Activated T-helper 1 cell treated with Interleukin-2 at 50 U/mL for 16 hours (primary cell): ENCODE results near the gene SPEM3.

Experiments used
- DNase-seq: peaks from one replicate; pipeline ENCODE4 v3.0.0-alpha.2; 2020; ENCODE audit warnings: low read depth

The SPEM3 gene

DNA sequence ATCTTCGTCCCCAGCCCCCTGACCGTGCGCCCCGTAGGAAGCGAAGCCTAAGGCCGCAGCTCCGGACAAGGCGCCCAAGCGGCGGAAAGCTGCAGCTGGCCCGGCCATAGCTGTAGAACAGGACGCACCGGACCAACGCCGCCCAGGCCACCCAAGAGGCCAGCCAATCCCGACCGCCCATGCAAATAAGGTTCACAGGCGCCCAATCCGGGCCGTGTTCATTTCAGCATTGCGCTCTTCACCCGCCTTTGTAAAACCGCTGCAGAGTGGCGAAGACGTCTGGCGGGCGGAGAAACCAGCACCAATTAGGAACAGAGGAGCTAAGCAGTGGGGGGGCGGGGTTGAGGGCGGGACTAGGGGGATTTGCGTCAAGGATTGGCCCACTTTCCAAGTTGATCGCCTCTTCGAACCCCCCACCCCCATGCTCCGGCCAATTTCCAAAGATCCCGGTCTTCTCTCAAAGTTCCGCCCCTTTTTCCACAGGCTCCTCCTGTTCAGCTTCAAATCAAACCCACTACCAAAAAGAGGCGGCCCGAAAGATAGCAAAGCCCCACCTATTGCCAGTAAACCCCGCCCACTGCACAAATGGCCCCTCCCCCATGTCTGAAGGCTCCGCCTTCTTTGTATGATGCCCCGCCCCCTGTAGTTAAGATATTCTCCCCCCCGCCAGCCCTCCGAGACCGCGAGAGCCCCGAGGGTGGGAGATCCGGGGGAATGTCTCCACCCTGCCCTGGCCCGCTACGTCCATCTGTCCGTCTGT lies 24.5 kb upstream of the SPEM3 start, which contains the start of gene TMEM256:
Gene TMEM256, minus strand, starts transcription at position 121 of the 760 bp plus-strand sequence. Its CDS starts 13 bp downstream, at position 108.
- DNase-seq = peak; percentile 89

DNA sequence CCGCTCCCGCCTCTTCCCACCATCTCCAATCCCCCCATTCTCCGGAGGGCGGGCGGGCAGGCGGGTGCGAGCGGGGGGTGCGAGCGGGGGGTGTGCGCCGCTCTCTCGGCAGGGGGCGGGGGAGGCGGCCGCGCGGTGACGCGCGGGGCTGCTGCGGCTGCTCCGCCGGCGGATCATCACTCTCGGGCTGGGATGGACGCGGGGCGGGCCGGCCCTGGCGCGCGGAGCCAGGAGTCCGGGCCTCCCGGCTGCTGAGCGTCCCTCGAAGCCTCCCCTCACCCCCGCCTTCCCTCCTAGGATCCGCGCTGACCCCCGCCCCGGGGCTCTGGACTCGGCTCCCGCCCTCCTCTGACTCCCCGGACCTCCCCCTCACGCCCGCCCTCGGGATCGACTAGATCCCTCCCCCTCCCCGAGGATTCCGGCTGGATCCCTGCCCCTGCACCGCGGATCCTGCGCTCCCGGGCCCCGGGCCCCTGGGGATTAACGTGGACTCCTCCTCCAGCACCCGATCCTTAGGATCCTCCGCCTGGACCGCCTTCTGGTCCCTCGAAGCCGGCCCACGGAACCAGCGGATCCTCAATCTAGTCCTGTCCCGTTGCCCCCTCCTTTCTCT lies 23.8 kb upstream of the SPEM3 start:
- peak; percentile 63 for DNase-seq

DNA sequence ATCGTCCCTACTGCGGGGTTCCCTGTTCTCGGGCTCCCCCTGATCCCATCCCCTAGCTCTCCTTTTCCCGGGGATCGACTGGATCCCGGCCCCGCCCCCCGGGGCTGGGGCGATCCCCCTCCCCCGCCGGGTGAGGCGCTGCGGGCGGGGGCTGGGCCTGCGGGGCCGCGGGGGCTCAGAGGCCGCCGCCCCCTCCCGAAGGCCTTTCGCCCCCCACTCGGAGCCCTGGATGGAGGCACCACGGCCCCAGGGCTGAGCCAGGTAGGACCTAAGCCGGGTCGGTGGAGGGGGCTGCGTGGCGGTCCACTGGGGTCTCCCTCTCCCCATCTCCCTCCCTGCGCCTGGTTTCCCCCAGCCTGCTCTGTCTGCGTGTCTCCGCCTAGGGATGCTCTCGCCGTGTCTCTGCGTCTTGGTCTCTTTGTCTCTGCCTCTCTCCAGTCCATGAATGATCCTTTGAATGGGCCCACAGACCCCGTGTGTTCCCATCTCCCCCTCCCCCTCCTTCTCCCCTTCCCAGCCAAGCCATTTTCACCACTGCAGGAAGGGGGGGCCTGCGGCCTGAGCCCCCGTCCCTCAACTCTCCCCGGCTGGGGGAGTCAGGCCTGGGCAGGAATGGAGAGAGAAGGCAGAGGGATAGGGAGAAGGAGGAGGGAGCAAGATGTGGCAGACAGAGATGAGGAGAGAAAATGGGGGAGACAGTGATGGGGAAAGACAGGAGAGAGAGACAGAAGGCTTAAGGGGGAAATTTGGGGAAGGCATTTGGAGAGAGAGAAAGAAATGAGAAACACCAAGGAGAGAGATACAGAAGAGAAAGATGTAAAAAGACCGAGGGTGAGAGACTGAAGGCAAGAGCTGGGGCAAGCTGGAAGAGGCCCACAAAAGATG lies 23.1 kb upstream of the SPEM3 start:
- no peak for DNase-seq

DNA sequence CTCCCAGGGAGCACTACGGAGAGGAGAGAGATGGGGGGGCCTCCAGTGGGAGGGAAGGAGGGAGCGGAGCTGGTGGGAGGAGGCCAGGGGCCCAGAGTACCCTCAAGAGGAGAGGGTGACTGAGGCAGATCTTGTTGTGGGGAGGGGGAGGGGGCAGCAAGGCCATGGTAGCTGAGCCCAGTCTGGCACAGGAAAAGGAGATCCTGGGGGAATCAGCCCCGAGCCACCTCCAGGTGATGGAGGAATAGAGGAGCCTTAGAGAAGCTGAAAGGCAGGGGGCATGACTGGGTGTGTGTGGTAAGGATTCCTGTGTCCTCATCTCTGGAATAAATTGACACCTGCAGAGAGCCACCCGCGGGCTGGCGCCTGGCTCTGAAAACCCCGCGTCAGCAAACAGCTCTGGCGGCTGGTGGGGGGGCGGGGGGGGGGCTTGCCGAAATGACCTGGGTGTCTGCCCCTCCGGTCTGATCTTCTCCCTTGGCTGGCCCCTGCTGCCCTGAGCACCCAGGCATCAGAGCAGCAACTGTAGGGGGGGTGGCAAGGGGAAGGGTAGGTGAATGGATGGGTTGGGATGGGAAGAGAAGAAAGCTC lies 22.3 kb upstream of the SPEM3 start:
- no peak for DNase-seq

DNA sequence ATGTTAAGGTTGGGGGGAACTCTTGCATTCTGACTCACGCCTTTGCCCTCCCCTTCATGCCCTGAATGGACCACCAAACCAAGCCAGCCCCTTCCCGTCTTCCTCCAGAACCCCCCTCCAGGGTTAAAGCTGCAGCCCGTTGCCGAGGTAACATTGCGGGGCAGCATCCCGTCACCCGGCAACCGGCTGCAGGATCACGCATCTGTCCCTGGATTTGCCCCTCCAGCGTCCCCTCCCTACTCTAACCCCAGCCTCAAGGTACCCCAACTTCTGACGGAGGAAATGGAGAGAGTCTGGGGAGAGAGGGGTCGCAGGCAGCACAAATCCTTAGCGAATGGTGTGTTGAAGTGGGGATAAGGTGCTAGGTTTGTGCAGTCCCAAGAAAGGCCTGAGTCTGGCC lies 21.6 kb upstream of the SPEM3 start:
- DNase-seq = no peak

DNA sequence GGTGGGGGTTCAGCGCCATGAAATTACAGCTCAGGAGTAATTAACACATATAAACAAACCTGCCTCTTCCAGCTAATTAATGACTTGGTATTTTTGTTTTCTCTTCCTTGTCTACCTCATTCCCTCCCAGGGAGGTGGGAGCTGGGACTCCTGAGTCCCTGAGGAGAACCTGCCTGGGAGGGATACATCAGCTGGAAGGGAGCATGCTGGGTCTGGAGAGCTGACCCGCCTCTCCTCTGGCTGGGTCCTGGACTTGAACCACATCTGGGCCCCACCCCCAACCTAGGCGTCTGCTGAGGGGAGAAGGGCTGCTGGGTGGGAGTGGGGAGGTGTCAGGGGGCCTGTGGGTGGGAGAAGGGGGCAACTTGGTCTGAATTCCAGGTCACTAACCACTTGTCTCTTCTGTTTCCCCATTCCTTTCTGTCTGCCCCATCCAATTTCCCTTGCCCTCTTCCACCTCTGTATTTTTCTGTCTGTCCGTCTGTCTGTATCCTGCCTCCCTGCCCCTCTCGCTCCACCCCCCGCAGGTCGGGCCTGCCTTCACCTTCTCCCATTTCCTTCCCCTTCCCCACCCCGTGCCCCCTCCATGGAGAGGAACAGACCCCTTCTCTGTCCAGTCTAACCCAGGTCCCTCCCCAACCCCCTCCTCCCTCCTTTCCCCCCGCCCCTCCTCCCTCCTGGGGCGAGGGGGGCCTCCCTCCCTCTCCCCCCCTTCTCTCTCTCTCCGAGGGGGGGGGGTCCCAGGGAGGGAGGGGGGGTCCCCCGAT lies 21.0 kb upstream of the SPEM3 start, which contains the start of gene NLGN2:
Gene NLGN2, plus strand, starts transcription at position 361 of the 767 bp plus-strand sequence. CDS start 411 bp downstream, outside the sequence.
- no peak for DNase-seq

DNA sequence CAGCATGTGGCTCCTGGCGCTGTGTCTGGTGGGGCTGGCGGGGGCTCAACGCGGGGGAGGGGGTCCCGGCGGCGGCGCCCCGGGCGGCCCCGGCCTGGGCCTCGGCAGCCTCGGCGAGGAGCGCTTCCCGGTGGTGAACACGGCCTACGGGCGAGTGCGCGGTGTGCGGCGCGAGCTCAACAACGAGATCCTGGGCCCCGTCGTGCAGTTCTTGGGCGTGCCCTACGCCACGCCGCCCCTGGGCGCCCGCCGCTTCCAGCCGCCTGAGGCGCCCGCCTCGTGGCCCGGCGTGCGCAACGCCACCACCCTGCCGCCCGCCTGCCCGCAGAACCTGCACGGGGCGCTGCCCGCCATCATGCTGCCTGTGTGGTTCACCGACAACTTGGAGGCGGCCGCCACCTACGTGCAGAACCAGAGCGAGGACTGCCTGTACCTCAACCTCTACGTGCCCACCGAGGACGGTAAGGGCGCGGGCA lies 20.4 kb upstream of the SPEM3 start:
- DNase-seq = peak; percentile 16

DNA sequence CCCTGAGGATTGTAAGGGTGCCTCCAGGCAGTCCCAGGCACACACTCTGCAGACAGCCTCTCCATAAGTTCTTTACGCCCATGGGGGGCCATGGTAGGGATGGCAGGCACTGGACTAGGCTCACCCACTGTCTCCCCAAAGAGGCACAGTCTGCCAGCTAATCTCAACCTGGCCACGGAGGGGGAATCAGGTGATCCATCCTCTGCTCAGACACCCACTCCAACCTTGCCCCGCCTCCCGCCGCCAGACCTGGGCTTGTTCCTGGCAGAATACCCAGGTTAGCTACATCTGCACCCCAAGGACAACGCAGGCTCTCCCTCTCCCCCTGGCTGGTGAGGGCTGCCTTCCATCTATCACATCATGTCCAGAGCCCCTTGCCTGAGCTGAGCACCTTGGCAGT lies 19.8 kb upstream of the SPEM3 start:
- no peak for DNase-seq

DNA sequence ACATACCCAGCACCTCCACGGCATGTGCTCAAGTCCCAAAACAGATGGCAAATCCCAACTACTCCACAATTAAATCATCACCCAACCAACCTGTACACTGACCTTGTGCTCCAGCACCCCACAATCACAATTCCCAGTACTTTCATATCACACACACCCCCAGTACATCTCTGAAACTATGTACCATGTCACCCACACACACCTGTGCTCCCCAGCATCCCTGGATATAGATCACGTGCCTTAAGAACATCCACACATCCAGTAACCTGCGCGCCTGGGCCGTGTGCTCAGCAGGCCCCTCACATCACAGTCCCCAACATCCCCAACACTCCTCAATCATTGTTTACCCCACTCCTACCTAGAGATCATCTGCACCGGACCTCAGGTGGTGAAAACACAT lies 18.9 kb upstream of the SPEM3 start:
- no peak for DNase-seq

DNA sequence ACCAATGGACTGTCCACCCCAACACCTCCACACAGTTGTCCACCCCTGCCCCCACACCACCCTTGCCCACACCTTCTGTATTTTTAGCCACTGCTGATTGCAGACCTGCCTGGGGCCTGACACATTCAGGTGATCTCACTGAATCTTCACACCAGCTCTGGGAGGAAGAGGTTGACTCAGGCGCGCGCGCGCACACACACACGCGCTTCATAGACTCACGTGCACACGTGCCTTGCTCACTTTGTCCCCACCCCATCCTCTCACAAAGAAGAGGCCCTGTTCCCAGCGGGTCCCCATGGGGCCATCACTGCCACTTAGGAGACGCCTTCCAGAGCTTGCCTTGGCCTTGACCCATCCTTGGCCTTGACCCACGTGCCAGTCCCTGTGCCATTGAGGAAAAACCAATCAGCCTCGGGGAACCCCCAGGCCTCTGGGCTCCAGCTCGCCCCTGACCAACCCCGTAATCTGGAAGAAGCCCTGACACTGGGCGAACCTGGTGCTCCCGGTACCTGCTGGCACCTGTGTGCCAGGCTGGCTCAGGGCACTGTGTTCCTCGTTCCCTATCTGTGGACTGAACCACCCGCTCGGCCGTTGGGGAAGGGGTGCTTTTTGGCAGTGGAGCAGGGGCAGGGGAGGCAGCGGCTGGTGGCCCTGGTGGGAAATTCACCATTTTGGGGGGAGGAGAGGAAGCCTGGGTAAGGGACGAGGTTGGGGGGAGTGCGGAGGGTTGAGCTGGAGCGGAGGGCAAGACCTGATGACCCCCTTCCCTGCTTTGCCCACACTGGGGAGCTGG lies 17.8 kb upstream of the SPEM3 start:
- no peak for DNase-seq

DNA sequence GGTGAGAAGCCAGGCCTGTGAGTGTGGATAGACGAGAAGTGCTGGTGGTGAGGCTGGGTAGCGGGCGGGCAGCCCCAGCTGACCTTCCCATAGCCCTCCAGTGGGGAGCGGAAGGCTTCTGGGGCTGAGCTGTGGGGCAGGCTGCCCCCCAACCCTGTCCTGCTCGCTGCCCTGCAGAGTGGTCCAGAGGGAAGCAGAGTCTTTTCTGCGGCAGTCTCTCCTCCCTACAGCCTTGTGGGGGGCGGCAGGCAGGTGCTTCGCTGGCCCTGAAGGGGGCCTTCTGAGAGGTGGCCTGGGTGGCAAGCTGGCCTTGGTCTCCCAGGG lies 17.3 kb upstream of the SPEM3 start:
- no peak for DNase-seq

DNA sequence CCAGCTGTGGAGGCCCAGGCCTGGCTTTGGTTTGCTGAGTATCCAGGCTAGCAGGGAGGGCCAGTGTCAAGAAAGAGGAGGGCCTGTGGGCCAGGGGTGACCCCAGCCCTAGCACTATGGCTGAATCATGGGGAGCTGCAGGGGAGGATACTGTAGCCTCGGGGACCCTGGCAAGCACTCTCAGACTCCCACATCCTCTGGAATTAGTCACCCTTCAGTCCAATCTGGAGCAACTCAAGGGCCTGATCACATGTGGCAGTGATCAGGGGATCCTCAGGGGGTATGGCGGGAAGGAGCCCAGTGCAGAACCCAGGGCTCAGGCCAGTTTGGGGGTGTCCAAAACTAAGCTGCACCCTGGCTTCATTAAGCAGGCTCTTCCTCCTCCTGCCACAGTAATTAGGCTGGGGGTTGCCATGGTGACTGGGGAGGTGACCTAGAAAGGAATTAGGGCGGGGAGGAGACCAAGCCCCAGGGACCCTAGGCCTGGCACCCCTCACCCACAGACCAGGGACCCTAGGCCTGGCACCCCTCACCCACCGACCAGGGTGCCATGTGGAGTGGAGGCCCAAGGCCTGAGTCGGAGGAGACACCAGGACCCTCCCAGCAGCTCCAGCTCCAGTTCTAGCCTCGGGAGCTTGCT lies 15.2 kb upstream of the SPEM3 start:
- no peak for DNase-seq

DNA sequence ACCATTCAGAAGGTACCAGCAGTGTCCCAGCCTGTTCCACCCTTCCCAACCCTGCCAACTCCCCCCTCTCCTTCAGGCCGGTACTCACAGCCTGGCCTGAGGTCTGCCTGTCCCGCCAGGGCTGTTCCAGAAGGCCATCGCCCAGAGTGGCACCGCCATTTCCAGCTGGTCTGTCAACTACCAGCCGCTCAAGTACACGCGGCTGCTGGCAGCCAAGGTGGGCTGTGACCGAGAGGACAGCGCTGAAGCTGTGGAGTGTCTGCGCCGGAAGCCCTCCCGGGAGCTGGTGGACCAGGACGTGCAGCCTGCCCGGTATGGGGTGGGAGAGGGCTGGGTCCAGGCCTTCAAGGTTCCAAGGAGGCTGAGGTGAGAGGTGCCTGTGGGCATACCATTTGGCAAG lies 13.8 kb upstream of the SPEM3 start:
- DNase-seq = no peak

DNA sequence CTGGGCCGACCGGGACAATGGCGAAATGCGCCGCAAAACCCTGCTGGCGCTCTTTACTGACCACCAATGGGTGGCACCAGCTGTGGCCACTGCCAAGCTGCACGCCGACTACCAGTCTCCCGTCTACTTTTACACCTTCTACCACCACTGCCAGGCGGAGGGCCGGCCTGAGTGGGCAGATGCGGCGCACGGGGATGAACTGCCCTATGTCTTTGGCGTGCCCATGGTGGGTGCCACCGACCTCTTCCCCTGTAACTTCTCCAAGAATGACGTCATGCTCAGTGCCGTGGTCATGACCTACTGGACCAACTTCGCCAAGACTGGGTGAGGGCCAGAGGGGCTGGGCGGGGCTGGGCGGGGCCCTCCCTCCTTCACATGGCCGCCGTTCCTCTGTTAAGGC lies 12.9 kb upstream of the SPEM3 start:
- no peak for DNase-seq

DNA sequence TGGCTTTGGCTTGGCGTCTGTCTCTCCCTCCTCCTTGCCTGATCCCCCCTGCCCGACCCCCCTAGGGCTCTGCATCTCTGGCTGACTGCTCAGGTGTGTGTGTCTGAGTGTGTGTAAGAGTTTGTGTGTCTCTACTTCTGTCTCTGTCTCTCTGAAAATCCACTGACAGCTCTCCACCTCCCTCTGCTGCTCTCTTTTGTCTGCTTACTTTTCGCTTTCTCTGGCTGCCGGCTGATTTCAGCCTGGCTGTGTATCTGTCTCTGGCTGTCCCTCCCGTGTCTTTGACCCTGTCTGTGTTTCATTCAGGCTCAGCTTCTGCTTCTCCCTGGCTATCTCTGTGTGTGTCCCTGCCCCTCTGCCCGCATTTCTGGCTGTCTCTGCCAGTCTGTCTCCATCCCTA lies 12.3 kb upstream of the SPEM3 start:
- DNase-seq = no peak

DNA sequence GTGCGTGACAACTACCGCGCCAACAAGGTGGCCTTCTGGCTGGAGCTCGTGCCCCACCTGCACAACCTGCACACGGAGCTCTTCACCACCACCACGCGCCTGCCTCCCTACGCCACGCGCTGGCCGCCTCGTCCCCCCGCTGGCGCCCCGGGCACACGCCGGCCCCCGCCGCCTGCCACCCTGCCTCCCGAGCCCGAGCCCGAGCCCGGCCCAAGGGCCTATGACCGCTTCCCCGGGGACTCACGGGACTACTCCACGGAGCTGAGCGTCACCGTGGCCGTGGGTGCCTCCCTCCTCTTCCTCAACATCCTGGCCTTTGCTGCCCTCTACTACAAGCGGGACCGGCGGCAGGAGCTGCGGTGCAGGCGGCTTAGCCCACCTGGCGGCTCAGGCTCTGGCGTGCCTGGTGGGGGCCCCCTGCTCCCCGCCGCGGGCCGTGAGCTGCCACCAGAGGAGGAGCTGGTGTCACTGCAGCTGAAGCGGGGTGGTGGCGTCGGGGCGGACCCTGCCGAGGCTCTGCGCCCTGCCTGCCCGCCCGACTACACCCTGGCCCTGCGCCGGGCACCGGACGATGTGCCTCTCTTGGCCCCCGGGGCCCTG lies 11.5 kb upstream of the SPEM3 start:
- DNase-seq = no peak

DNA sequence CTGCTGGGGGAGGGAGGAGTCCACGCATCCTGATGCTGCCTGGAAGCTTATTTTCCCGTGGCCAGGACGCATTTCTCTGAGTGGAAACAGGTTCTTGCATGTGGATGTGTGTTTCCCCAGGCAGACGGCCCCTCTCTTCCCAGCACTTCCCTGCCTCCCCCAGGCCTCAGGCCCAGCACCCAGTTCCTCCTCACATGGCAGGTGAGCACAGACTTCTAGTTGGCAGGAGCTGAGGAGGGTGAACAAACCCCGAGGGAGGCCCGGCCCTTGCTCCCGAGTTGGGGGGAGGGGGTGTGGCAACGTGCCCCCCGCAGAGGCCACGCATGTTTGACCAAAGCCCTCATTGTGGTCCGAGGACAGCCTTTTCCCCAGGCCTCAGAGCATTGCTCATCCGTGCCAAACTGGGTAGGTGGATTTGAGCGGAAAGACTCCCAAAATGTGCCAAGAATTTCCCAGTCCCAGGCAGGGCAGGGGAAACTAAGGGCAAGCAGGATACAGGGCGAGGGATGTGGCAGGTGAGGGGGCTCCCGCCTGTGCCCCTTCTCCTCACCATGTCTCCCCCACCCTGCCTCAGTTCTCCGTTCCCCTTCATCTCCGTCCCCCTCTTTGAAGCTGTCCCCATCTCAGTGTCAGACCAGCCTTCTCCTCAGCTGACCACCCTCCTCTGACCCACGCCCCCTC lies 10.0 kb upstream of the SPEM3 start:
- no peak for DNase-seq

DNA sequence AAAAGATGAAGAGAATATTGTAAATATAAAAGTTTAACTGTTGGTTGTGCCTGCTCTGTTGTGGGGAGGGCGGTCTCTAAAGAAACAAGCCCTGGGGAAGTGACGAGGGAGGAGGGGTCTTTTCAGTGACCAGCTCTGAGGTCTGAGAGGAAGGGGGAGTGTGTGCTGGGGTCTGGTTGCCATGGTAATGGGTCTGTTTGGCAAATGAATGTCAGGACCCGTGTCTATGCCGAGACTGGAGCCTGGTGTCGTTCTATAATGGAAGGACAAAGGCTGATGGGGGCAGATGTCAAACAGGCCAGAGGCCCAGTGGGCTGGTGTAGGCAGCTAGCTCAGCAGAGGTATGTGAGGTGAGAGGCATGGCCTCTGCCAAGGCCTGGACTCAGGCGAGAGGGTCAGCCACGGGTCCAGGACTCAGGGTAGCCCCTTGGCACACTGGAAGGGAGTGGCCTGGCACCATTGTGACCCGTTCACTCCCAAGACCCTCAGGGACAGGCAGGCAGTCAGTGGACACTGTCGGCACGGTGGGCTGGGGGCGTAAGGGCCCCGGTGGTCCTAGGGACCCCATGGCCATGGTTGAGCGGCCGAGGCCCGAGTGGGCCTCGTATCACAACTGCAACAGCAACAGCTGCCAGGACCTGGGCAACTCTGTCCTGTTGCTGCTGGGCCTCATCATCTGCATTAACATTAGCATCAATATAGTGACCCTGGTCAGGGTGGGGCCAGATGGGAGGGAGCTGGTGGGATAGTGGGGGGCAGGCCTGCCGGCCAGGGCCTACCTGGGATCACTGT lies 8.6 kb upstream of the SPEM3 start, which contains the start of gene SPEM1:
Gene SPEM1, plus strand, starts transcription at position 506 of the 792 bp plus-strand sequence. Its CDS starts 61 bp downstream, at position 567.
- no peak for DNase-seq
